Activated T-cell treated with anti-CD3 and anti-CD28 coated beads, Interleukin-2, amount 50 U/mL, for 24 hours (primary cell): Measurements from ENCODE around the gene MAPKAPK2.

Experiments used
- DNase-seq: peaks from one replicate; pipeline ENCODE4 v3.0.0-alpha.2; 2020
- H3K27ac Mint-ChIP-seq: 2 replicates; pipeline ENCODE4 v1.8.0; 2020; ENCODE audit warnings: mild to moderate bottlenecking, mixed read lengths
- H3K27me3 Mint-ChIP-seq: 2 replicates; pipeline ENCODE4 v1.8.0; 2020; ENCODE audit warnings: mixed read lengths
- H3K36me3 Mint-ChIP-seq: 2 replicates; pipeline ENCODE4 v1.8.0; 2020; ENCODE audit warnings: low read depth, mixed read lengths
- H3K4me1 Mint-ChIP-seq: 2 replicates; pipeline ENCODE4 v1.8.0; 2020; ENCODE audit warnings: low read depth, mixed read lengths
- H3K4me3 Mint-ChIP-seq: 2 replicates; pipeline ENCODE4 v1.8.0; 2020; ENCODE audit warnings: mild to moderate bottlenecking, moderate library complexity, mixed read lengths
- H3K9me3 Mint-ChIP-seq: 2 replicates; pipeline ENCODE4 v1.8.0; 2020; ENCODE audit warnings: mixed read lengths

MAPKAPK2 gene

GRCh38 chr1:206723462-206723804 is 38.7 kb downstream of the MAPKAPK2 start:
- Mint-ChIP-seq H3K27me3 (no peaks in the 10 kb centered on the region), H3K4me3 (no peak overlapping the region), H3K4me1 (peaks cover 79% of the 10 kb centered on the region), H3K27ac (no peak overlapping the region), H3K36me3 (peaks cover 5% of the 10 kb centered on the region), H3K9me3 (no peaks in the 10 kb centered on the region)
- DNase-seq: no peak

GRCh38 chr1:206723805-206724472 is 39.2 kb downstream of the MAPKAPK2 start:
- H3K9me3 Mint-ChIP-seq: no peaks in the 10 kb centered on the region
- peaks cover 74% of the 10 kb centered on the region for H3K4me1 Mint-ChIP-seq
- peaks cover 10% of the 10 kb centered on the region for H3K36me3 Mint-ChIP-seq
- H3K4me3 Mint-ChIP-seq: no peak overlapping the region
- no peak for DNase-seq
- peak overlapping the region; percentile 6 for H3K27ac Mint-ChIP-seq
- H3K27me3 Mint-ChIP-seq: no peaks in the 10 kb centered on the region

- Mint-ChIP-seq H3K27ac (peak overlapping the region; percentile 61), H3K4me1 (peaks cover 72% of the 10 kb centered on the region), H3K9me3 (no peaks in the 10 kb centered on the region), H3K27me3 (no peaks in the 10 kb centered on the region), H3K36me3 (peaks cover 24% of the 10 kb centered on the region), H3K4me3 (no peak overlapping the region)
- DNase-seq: peak; percentile 65
These were observed 40.6 kb downstream of the MAPKAPK2 start for GRCh38 chr1:206725109-206725963.

DNA sequence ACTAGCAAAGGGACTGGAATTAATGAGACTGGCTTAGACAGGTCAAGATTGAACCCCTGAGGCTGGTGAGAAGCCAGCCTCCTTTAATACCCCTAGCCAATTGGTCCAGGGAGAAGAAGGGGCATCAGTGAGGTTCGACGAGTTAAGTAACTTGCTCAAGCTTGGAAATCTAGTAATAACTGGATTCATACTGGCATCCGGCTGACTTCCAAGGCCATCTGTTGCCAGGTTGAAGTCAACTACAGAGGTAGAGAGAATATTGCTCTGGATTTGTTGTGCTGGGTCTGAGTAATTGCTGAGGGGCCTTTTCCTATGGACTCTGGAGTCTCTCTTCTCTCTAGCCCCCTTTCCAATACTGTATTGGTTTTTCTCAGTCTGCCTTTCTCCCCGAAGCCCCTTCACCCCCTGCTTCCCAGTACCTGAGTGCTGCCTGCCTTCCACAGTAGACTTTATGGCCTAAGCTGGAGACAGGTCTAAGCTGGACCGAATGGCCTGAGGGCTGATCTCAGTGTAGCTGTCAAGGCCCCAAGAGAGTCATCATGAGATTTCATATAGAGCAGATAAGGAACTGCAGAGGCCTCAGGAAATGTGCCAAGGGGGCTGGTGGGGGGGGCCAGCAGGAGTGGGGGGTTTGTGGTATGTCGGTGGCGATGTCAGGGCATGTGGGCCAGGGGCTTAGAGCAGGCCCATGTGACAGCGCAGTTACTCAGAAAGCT is 43.4 kb downstream of the MAPKAPK2 start:
- no peaks in the 10 kb centered on the region for H3K27me3 Mint-ChIP-seq
- H3K9me3 Mint-ChIP-seq: no peaks in the 10 kb centered on the region
- peak overlapping the region; percentile 61 for H3K27ac Mint-ChIP-seq
- peaks cover 48% of the 10 kb centered on the region for H3K36me3 Mint-ChIP-seq
- peaks cover 57% of the 10 kb centered on the region for H3K4me1 Mint-ChIP-seq
- no peak overlapping the region for H3K4me3 Mint-ChIP-seq
- DNase-seq: no peak

GRCh38 chr1:206728697-206728987 is 43.9 kb downstream of the MAPKAPK2 start:
- Mint-ChIP-seq H3K27me3 (no peaks in the 10 kb centered on the region), H3K27ac (peak overlapping the region; percentile 44)
- DNase-seq: no peak

DNA sequence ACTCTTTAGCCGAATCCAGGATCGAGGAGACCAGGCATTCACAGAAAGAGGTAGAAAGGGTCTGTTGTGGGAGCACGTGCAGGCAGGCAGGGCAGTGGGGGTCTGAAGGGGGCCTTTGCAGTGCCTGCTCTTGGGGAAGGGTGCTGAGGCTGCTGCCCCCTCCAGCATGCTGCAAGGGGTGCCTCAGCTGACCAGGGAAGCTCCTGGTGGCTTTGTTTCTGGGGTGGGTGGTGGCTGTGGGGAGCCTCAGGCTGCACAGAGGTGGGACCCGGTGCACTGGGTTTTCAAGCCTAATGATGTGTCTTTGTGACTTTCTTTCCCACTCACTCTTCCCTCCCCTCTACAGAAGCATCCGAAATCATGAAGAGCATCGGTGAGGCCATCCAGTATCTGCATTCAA is 44.3 kb downstream of the MAPKAPK2 start:
- H3K9me3 Mint-ChIP-seq: no peaks in the 10 kb centered on the region
- no peak overlapping the region for H3K4me3 Mint-ChIP-seq
- peak overlapping the region; percentile 44 for H3K27ac Mint-ChIP-seq
- no peak for DNase-seq
- peaks cover 56% of the 10 kb centered on the region for H3K36me3 Mint-ChIP-seq
- peaks cover 53% of the 10 kb centered on the region for H3K4me1 Mint-ChIP-seq
- no peaks in the 10 kb centered on the region for H3K27me3 Mint-ChIP-seq

More at GRCh38 chr1:206728697-206728987, 43.9 kb downstream of the MAPKAPK2 start:
- no peaks in the 10 kb centered on the region for H3K9me3 Mint-ChIP-seq
- no peak overlapping the region for H3K4me3 Mint-ChIP-seq
- peaks cover 52% of the 10 kb centered on the region for H3K36me3 Mint-ChIP-seq
- peaks cover 55% of the 10 kb centered on the region for H3K4me1 Mint-ChIP-seq

DNA sequence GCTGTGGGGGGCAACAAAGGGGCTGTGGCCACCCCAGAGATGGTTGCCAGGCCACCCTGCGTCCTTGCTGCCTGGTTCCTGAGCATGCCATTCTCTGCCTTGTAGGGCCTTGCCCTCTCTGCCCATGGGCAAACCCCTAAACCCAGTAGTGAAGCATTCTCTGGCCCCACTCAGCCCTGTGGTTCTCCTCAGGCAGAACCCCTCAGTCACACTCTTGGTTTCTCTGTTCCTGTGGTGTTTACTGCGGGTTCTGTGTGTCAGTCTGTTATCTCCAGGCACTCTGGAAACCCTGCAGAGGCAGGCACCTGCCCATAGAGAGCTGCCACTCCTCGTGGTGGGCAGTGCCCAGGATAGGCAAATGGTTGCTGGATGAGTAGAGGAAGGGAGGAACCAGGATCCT is 44.8 kb downstream of the MAPKAPK2 start:
- no peak overlapping the region for H3K27ac Mint-ChIP-seq
- no peak for DNase-seq
- no peaks in the 10 kb centered on the region for H3K27me3 Mint-ChIP-seq
- H3K4me1 Mint-ChIP-seq: peaks cover 53% of the 10 kb centered on the region
- H3K9me3 Mint-ChIP-seq: no peaks in the 10 kb centered on the region
- H3K4me3 Mint-ChIP-seq: no peak overlapping the region
- H3K36me3 Mint-ChIP-seq: peaks cover 60% of the 10 kb centered on the region

GRCh38 chr1:206732508-206732907 is 47.8 kb downstream of the MAPKAPK2 start:
- Mint-ChIP-seq H3K9me3 (no peaks in the 10 kb centered on the region), H3K36me3 (peaks cover 85% of the 10 kb centered on the region), H3K4me1 (peaks cover 55% of the 10 kb centered on the region), H3K4me3 (no peak overlapping the region), H3K27me3 (no peaks in the 10 kb centered on the region), H3K27ac (peak overlapping the region; percentile 16)
- DNase-seq: no peak

GRCh38 chr1:206732992-206733391 is 48.3 kb downstream of the MAPKAPK2 start:
- peaks cover 60% of the 10 kb centered on the region for H3K4me1 Mint-ChIP-seq

DNA sequence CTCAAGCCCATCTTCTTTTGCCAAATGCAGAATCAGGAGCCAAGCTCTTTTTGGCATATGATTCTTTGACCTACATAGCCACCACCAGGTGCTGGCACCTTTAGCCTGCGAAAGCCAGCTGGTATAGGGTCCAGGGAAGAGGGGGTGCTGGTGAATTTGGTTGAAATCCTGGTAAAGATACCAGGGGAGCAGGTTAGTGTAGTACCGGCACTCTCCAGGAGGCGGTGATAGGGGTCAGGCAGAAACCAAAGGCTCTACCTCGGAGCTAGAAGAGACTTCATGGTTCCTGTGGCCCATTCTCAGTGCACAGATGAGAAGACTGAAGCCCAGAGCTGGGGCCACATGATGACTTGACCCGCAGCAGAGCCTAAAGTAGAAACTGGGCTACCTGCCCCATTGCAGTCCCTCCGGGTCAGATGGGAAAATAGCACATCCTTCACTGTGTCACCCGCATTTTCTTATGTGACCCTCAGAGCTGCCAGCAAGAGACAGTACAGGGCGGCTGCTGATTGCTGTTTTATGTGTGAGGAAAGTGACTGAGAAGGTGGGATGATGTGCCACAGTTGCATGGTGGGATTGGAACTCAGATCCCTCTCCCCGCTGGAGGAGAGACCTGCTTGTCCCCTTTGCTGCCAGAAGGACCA is 49.9 kb downstream of the MAPKAPK2 start:
- Mint-ChIP-seq H3K9me3 (no peaks in the 10 kb centered on the region), H3K27me3 (no peaks in the 10 kb centered on the region), H3K36me3 (peaks cover 77% of the 10 kb centered on the region), H3K4me3 (no peak overlapping the region), H3K4me1 (peaks cover 68% of the 10 kb centered on the region), H3K27ac (no peak overlapping the region)
- peak; percentile 87 for DNase-seq

More at GRCh38 chr1:206732992-206733391, 48.3 kb downstream of the MAPKAPK2 start:
- Mint-ChIP-seq H3K27ac (no peak overlapping the region), H3K27me3 (no peaks in the 10 kb centered on the region), H3K9me3 (no peaks in the 10 kb centered on the region), H3K36me3 (peaks cover 85% of the 10 kb centered on the region), H3K4me3 (no peak overlapping the region)
- DNase-seq: no peak

DNA sequence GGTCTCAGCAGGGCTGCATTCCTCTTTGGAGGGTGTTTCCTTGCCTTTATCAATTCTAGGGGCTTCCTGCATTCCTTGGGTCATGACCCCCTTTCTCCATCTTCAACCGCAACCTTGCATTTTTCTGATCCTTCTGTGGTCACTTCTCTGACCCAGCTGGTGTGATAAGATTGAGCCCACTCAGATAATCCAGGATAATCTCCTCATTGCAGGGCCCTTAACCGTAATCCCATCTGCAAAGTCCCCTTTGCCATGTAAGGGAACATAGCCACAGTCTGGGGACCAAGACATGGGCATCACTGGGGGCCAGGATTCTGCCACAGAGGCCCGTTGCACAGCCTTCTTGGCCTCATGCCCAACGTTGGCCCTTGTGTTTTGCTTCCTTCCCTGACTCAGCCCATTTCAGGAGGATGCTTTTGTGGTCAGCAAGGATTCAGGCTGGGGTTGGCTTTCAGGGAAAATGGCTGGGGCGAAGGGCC is 50.9 kb downstream of the MAPKAPK2 start:
- peaks cover 73% of the 10 kb centered on the region for H3K4me1 Mint-ChIP-seq
- no peak for DNase-seq
- no peaks in the 10 kb centered on the region for H3K9me3 Mint-ChIP-seq
- no peak overlapping the region for H3K27ac Mint-ChIP-seq
- H3K4me3 Mint-ChIP-seq: no peak overlapping the region
- no peaks in the 10 kb centered on the region for H3K27me3 Mint-ChIP-seq
- H3K36me3 Mint-ChIP-seq: peaks cover 67% of the 10 kb centered on the region

GRCh38 chr1:206736878-206737728 is 52.4 kb downstream of the MAPKAPK2 start:
- DNase-seq: no peak
- Mint-ChIP-seq H3K27ac (peak overlapping the region; percentile 91), H3K9me3 (no peaks in the 10 kb centered on the region), H3K36me3 (peaks cover 54% of the 10 kb centered on the region), H3K4me3 (no peak overlapping the region), H3K27me3 (no peaks in the 10 kb centered on the region), H3K4me1 (peaks cover 85% of the 10 kb centered on the region)

- H3K27me3 Mint-ChIP-seq: no peaks in the 10 kb centered on the region
- no peaks in the 10 kb centered on the region for H3K9me3 Mint-ChIP-seq
- H3K27ac Mint-ChIP-seq: peak overlapping the region; percentile 91
- H3K36me3 Mint-ChIP-seq: peaks cover 47% of the 10 kb centered on the region
- H3K4me3 Mint-ChIP-seq: no peak overlapping the region
- DNase-seq: no peak
- H3K4me1 Mint-ChIP-seq: peaks cover 90% of the 10 kb centered on the region
These were observed 53.1 kb downstream of the MAPKAPK2 start for GRCh38 chr1:206737729-206738201.
